Measurements from ENCODE around the gene MYO7B.
A peak's percentile ranks its signal among the peaks of the same experiment; 100 is the strongest.
"Not testable (repeated sequence)": the region's sequence is repeated elsewhere in the genome, so short reads cannot be mapped to it uniquely, and the experiment has no call there.

Gene MYO7B

DNA sequence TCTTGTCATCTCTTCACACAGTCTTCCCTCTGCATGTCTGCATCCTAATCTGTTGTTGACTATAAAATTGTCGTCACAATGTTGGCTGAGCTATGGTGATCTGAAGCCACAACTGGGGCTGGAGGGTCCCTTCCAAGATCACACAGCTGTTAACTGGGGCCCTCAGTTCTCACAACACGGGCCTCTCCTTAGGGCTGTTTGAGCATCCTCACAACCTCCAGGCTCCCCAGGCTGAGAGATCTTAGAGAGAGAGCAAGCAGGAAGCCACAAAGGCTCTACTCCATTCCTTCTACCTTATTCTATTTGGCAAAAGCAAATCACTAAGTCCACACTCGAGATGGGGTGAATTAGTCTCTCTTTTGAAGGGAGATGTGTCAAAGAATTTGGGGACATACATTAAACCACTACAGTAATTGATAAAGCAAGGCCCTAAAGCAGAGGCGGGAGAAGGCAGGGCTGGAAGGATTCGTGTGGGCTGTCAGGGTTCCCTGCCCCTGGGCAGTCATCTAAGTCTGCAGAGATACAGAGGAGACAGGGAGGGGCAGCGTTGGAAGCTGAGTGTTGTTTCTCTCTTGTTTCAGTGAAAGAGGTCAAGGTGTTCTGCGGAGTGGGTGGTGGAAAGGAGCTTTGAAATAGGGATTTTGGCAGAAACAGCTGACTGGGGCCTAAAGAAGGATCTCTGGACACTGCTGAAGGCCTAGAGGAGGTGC lies 15.9 kb downstream of the MYO7B start:
- no peak for DNase-seq (ENCODE audit: low read depth in 4 of 4, low spot score in 1 of 4)

DNA sequence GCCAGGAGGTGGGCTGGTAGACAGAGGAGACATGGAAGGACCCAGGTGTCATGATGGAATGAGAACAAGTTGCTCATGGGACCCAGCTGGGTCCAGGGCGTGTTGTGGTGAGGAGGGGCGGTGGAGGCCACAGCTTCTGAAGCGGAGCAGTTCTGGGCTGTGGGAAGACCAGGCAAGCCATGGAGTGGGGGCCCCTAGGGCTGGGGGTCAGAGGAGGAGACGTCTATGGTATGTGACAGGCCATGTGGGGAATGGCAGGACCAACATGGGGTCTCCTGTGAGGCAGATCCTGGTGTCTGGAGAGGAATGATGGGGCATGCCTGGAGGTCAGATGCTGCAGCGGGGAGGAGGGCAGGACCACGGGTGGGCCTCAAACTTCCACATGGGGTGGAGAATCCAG lies 16.9 kb downstream of the MYO7B start:
- DNase-seq (ENCODE audit: low read depth in 4 of 4, low spot score in 1 of 4), result no peak

DNA sequence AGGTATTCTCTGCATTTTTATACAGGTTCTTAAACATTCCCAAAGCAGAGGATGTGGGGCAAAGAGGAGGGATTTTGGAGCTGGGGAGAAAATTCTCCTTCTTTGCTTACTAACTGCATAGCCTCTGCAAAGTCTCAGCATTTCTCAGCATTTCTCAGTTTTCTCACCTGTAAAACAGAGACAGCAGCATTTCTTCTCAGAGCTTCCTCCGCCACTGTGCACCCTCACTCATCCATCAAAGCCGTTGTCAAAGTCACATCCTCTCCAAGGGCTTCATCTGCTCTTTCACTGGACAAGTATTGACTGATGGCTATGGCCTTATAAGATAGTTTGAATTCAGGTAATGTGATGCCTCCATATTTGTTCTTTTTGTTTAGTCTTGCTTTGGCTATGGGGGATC lies 17.4 kb downstream of the MYO7B start:
- no peak for DNase-seq (ENCODE audit: low read depth in 4 of 4, low spot score in 1 of 4)

DNA sequence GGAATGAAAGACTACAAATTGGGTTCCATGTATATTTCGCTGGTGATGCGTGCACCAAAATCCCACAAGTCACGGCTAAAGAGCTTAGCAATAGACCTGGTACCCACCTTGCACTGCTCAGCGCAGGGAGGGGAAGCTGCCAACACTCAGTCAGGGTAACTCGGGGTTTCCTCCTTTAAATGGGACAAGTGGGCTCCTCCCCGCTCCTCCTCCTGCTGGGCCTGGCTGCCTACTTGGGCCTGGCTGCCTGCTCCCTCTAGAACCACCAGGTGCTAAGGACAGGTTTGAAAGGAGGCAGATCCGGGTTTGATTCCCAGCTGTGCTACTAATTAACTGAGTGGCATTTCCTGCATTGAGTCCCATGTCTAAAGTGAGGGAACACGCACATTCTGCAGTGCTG lies 23.4 kb downstream of the MYO7B start:
- no peak for DNase-seq (ENCODE audit: low read depth in 4 of 4, low spot score in 1 of 4)

DNA sequence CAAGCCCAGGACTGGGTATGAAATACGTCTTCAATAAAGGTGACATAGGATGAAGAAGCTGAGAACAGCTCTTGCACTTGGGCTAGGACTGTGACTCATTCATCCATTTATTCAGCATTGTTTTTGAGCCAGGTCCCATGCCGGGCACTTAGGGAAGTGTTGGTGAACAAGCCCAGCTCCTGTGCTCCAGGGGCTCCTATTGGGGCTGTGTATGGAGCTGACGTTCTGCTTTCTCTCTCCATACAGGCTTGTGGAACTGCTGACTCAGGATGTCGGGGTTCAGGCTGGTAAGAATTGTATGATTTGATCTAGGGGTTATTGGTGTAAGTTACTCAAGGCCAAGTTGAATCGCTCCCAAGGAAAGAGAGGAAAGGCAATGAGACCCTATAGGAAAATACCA lies 24.0 kb downstream of the MYO7B start:
- DNase-seq (ENCODE audit: low read depth in 4 of 4, low spot score in 1 of 4), result no peak

DNA sequence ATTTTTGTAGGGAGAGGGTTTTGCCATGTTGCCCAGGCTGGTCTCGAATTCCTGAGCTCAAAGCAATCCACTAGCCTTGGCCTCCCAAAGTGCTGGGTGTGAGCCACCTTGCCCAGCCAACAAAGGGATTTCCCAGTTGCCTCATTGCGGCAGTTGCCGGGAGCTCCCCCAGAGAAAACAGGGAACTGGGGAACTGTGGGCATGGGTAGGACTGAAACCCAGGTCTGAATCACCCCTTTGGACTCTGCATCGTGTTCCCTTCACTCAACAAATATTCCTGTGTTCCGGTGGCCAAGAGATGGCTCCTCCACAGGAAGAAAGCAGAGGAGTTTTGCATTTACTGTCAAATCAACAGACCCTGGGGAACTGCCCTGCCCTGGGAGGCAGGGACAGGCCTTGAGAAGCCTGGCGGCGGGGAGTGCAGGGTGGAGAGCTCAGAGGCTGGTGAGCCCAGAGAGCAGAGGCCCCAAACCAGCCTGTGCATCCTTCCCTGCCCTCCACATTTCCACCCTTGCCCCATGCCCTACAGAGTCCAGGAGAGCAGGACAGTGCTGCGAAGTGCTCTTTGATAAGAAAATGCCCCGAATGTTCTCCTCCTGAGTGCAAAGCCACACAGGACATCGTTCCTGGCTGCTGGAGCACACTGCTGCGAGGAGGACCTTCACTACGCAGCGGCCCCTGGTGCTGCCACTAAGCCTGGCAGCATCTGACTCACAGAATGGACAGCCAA lies 24.9 kb downstream of the MYO7B start:
- DNase-seq (ENCODE audit: low read depth in 4 of 4, low spot score in 1 of 4), result no peak

DNA sequence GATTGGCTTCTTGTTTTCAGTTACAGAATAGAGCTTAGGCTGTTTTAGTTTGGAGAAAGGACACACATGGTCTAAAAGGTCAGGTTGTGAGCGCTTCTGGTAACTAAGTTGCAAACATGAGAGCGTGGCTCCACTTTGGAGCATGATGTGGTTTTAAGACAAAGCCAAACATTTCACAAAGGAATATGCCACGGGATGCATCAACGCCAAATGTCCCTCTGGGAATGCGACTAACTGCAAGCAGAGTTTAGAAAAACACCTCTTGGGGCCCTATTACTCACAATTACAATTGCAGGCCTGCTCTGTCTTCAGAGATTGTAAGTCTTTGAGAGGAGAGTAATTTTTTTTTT lies 25.4 kb downstream of the MYO7B start:
- DNase-seq (ENCODE audit: low read depth in 4 of 4, low spot score in 1 of 4), result no peak

DNA sequence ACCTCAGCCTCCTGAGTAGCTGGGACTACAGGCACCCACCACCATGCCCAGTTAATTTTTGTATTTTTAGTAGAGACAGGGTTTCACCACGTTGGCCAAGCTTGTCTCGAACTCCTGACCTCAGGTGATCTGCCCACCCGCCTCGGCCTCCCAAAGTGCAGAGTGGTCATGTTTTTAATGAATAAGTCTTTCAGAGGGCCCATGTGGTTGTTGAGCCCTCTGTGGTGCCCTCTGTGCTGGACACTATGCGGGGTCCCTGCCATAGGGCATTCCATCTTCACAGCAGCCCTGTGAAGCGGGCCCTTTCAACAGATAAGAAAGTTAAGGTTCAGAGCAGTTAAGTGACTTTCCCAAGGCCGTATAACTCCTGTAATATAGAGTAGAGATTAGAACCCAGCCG lies 25.9 kb downstream of the MYO7B start:
- no peak for DNase-seq (ENCODE audit: low read depth in 4 of 4, low spot score in 1 of 4)

DNA sequence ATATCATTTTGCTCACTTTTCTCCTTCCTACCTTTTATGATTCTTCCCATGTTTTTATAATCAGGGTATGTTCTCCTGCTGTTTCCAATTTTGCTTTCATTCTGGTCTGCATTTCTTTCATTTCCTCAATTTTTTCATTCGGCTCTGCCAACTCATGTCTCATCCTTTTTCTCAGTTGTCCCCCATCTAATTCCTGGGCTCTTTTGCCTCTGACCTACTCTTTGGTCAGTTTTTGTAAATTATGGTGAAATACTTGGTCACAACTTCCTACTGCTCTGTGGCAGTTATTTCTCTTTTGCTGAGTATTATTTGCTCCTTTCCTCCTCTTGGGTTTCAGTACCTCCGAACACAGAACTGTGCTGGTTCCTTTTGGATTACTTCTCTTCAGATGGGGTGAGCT lies 27.5 kb downstream of the MYO7B start:
- no peak for DNase-seq (ENCODE audit: low read depth in 4 of 4, low spot score in 1 of 4)

DNA sequence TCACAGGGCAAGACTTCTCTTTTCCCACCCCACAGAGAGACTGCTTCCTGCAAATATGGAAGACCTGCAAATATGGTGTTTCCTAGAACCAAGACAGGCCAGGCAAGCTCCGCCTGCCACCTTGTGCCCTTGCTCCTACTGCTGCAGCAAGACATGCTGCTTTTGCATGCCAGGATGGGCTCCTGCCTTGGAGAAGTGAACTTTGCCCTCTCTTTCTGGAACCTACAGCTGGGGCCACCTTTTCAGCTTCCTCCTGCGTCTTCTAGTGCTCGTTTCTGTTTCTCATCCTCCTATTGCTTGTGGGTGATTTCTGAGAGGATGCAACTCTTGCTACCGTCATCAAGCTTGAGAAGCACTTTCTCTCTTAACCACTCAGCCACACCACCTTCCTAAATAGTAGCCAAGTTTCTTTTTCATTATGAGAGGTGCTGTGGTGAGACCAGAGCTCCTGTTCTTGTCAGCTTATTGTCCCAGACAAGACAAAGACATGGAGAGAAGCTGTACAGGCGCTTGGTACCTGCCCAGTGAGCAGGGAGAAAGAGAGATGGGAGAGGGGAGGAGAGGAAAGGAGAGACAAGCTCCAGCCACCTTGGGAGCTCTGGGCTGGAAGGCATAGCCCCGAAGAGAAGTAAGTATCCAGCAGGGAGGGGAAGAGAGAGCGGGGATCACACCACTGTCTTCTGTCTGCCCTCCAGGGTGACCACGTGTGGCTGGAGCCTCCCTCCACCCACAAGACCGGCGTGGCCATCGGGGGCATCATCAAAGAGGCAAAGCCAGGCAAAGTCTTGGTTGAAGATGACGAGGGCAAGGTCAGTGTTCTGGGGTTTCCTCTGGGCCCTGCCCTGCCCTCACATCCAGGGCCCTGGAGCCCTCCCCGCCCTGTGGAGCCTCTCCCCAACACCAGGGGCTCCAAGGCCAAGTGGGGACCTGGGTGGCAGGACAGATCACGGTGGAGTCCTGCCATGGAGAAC lies 28.3 kb downstream of the MYO7B start:
- DNase-seq (ENCODE audit: low read depth in 4 of 4, low spot score in 1 of 4), result peak in 1 of 4 experiments; percentile 4

DNA sequence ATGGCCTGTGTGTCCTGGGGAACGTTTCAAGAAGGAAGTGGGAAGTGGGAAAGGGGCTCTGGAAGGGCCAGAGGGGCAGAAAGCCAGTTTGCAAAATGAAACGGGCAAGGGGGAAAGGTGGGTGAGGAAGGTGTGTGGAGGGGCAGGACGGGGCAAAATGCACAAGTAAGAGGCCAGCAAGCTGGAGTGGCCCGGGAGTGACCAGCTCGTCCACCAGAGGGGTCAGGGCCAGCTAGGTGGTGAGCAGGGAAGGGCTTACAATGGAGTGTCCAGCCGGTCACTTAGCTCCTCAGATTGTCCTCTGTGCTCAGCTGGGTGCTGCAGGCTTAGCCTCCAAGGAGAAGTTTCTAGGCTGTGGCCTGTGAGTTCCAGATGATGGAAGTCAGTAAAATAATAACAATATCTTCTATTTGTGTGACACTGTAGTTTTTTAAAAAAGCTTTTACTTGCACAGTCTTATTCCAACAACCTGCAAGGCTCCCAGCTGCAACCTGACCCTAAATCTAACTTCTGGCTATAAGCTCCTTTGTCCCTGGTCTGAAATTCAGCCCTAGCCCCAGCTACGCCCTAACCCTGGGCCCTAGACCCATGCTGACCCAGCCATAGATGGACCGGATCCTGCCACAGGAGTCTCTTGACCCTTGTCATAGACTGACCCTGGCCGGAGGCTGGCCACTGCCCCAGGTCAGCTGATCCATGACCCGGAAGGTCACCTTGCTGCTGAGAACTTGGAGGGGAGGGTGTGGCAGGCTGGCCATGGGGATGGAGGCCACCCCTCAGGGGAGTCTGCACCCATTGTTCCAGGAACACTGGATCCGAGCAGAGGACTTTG lies 29.2 kb downstream of the MYO7B start:
- DNase-seq (ENCODE audit: low read depth in 4 of 4, low spot score in 1 of 4), result no peak

DNA sequence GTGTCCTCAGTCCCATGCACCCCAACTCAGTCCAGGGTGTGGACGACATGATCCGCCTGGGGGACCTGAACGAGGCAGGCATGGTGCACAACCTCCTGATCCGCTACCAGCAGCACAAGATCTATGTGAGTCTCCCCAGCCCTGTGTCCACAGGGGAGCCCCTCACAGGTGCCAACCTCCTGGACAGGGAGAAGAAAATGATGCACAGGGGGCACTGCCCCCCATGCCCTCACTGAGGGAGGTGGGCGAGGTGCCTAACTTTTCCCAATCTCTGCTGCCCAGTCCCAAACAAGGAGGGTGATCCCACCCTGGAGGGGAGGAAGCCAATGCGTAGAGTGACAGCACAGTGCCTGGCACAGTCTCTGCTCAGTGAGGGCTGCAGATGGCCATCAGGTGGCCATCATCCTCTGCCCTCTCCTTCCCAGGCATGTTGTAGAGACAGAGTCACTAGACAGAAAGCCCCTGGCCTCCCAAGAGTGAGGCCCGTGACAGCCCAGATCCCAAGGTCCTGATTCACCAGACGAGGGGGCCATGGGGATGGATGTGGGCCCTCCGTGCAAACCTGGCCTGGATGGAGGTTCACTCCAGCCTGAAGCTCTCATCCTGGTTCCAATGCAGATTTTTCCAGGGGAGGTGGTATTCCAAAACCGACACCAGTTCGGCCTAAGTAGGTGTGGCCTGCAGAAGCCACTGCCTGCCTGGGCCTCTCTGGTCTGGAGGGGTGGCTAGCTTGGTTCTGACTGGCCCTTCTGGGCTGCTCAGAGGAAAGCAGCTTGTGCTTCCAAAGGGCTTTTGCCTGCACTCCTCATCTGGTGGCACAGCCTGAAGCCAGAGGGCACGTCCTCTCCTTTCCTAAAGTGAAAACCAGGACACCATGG lies 30.0 kb downstream of the MYO7B start:
- DNase-seq (ENCODE audit: low read depth in 4 of 4, low spot score in 1 of 4), result no peak

DNA sequence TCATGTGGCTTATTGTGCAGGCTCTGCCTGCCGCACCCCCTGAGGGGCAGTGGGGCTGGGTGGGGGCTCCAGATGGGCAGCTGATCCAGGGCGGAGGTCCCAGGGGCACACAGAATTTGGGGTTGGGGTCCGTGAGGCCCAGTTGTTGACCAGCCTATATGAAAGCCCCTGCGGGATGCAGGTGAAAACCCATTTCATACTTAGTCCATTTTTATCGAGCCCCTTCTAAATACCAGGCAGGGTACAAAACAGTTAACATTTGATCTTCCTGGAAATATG lies 30.6 kb downstream of the MYO7B start:
- no peak for DNase-seq (ENCODE audit: low read depth in 4 of 4, low spot score in 1 of 4)

DNA sequence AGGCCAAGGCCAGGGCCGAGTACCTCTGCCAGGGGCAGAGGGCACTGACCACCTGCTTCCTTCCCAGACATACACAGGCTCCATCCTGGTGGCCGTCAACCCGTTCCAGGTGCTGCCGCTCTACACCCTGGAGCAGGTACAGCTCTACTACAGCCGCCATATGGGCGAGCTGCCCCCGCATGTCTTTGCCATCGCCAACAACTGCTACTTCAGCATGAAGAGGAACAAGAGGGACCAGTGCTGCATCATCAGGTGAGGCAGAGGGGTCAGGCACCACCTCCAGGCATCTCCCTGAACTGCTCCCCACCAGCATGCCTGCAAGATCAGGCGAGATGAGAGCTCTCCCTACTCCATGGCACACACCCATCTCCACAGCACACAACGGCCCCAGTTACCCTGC lies 31.1 kb downstream of the MYO7B start:
- DNase-seq (ENCODE audit: low read depth in 4 of 4, low spot score in 1 of 4), result no peak

DNA sequence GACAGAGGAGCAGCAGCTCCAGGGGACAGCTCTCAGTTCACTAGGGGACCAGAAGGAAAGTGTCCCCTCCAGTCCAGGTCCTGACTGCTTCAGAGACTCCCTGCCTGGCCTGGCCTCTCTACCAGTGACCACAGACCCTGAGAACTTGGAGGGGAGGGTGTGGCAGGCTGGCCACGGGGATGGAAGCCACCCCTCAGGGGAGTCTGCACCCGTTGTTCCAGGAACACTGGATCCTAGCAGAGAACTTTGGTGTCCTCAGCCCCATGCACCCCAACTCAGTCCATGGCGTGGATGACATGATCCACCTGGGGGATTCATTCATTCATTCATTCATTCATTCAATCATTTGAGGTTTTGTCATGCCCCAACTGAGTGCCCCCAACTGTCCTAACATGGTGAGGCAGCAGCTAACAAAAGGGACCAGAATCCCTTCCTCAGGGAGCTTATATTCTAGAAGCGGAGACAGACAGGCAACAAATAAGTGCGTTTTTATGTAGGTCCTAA lies 31.9 kb downstream of the MYO7B start:
- DNase-seq (ENCODE audit: low read depth in 4 of 4, low spot score in 1 of 4), result no peak

DNA sequence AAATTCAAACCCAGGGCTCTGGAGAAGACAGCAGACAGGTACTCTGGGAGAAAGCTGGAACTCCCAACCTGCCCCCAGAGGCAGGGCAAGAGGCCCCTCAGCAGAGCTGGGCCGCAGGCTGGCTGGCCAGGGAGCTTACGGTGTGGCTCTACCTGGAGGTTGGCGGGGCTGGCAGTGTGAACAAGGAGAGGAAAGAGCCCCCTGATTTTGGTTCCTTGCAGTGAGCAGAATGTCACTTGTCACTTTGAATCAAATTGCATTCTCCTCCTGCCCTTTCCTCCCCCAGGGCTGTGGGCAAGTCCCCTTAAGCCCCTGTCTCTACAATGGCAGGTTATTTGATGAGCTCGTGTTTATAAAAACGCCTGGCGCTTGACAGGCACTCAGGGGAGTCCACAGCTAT lies 32.6 kb downstream of the MYO7B start:
- no peak for DNase-seq (ENCODE audit: low read depth in 4 of 4, low spot score in 1 of 4)

DNA sequence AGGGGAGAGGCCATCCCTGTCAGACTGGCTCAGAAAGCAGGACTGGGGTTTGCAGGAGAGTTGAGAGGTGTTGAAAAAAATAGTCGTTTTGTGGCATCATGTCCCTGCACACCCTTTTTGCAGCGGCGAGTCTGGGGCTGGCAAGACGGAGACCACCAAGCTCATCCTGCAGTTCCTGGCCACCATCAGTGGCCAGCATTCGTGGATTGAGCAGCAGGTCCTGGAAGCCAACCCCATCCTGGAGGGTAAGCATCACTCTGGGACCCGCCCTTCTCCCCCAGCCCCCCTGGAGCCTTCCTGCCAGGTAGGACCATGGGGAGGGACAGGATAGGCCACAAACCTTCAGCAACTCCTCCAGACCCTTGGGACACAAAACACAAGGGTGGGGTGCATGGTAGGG lies 34.2 kb downstream of the MYO7B start:
- DNase-seq (ENCODE audit: low read depth in 4 of 4, low spot score in 1 of 4), result no peak

DNA sequence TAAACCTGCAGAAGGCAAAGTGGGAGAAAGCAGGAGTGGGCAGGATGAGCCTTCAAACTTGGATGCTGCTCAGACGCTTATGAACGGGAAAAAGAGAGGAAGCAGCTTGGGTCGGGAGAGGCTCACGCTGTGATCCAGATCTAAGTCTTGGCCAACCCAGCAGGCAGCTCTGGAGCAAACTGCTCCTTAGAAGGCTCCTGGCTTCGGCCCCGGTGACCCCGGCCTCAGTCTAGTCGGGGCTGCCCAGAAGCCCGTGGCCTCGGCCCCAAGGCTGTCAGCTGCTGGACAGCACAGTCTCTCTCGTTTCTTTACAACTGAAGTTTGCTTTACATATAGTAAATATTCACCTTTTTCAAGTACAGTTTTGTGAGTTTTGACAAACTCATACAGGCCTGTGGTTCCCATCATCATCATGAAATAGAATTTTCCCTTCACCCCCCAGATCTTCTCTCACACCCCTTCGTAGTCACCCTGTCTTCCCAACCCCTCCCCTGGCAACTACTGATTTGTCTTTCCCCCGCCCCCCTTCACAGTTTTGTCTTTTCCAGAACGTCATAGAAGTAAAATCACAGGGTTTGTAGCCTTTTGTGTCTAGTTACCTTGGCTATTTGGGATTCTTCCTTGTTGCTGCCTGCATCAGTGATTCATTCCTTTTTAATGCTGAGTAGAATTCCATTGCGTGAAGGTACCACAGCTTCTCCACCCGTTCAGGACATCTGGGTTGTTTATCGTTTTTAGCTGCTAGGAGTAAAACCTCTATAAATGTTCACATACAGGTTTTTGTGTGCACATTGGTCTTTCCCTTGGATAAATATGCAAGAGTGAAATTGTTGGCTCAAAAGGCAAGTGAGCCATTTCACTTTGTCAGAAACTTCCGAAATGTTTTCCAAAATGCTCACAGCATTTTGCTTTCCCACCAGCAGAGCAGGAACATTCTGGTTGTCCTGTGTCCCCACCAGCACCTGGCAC lies 35.1 kb downstream of the MYO7B start:
- no peak for DNase-seq (ENCODE audit: low read depth in 4 of 4, low spot score in 1 of 4)

DNA sequence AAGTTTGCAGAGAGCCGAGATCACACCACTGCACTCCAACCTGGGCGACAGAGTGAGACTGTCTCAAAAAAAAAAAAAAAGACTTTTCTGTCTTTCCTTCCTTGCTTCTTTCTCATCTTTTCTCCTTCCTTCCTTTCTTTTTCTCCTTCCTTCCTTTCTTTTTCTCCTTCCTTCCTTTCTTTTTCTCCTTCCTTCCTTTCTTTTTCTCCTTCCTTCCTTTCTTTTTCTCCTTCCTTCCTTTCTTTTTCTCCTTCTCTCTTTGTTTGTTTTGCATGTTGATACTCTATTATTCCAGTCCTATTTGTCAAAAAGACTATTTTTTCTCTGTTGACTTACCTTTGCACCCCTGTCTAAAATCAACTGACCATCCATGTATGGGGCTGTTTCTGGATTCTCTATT lies 36.9 kb downstream of the MYO7B start:
- not testable (repeated sequence) for DNase-seq (ENCODE audit: low read depth in 4 of 4, low spot score in 1 of 4)

All from stimulated activated CD4-positive, alpha-beta T cell treated with anti-CD3 and anti-CD28 coated beads, Interleukin-1b, Interleukin-23, amount 100 ng/mL, for 24 hours (primary cell).